Fibroblast of gingiva (primary cell): ENCODE measurements around the gene TSKS.
"Not testable (repeated sequence)": the region's sequence is repeated elsewhere in the genome, so short reads cannot be mapped to it uniquely, and the experiment has no call there.

ENCODE experiments used
- DNase-seq: peaks from one replicate; pipeline ENCODE4 v3.0.0-alpha.2; 2011; ENCODE audit warnings: low read depth

The TSKS gene

GRCh38 chr19:49766930-49767299 is 3.8 kb upstream of the TSKS start, which contains the start of gene AP2A1:
AP2A1 (plus strand) TSS chr19:49767001; CDS start chr19:49767134, 133 bp downstream.
- DNase-seq = no peak

- peak; percentile 100 for DNase-seq
These were observed 3.2 kb upstream of the TSKS start for GRCh38 chr19:49766007-49766929.

- no peak for DNase-seq
These were observed 1.2 kb upstream of the TSKS start for GRCh38 chr19:49764341-49764740.

DNA sequence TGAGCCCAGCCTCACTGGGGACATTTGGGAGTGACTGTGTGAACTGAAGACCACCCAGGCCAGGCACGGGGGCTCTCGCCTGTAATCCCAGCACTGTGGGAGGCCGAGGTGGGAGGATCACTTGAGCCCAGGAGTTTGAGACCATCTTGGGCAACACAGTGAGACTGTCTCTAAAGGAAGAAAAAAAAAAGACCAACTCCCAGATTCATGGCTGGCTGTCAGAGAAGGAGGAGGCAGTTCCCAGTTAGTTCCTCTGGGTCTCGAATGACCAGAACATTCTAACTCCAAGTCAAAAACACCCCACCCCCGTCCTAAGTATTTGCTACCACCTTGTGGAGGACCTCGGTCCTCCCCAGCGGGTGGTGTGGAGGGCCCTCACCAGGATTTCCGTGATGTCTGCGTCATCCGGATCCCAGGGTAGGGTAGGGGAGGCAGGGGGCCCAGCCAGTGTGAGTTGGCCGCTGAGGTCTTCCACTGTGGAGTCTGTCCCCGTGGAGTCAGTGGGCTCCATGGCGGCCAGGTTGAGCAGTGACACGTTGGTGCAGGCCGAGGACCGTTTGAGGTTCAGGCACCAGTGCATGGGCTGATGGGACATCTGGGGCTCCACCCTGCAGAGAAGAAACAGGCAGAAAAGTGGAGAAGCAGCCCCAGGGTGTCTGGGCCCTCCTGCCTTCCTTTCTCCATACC is 1.3 kb downstream of the TSKS start:
- DNase-seq = peak; percentile 58

GRCh38 chr19:49761249-49761624 is 1.9 kb downstream of the TSKS start:
- DNase-seq = no peak

- DNase-seq = no peak
These were observed 4.8 kb downstream of the TSKS start for GRCh38 chr19:49758292-49758691.

DNA sequence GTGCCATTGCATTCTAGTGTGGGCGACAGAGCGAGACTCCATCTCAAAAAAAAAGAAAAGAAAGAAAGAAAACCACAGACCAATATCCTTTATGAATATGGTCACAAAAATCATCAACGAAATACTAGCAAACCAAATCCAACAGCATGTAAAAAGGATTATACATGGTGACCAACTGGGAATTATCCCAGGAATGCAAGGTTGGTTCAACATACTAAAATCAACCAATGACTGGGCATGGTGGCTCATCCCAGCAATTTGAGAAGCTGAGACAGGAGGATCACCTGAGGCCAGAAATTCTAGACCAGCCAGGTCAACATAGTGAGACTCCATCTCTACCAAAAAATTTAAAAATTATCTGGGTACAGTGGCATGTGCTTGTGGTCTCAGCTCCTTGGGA is 7.2 kb downstream of the TSKS start:
- no peak for DNase-seq

GRCh38 chr19:49752701-49753100 is 10.4 kb downstream of the TSKS start:
- DNase-seq = no peak

GRCh38 chr19:49749771-49750170 is 13.3 kb downstream of the TSKS start:
- DNase-seq = no peak

- DNase-seq = no peak
These were observed 13.9 kb downstream of the TSKS start for GRCh38 chr19:49749055-49749716.

DNA sequence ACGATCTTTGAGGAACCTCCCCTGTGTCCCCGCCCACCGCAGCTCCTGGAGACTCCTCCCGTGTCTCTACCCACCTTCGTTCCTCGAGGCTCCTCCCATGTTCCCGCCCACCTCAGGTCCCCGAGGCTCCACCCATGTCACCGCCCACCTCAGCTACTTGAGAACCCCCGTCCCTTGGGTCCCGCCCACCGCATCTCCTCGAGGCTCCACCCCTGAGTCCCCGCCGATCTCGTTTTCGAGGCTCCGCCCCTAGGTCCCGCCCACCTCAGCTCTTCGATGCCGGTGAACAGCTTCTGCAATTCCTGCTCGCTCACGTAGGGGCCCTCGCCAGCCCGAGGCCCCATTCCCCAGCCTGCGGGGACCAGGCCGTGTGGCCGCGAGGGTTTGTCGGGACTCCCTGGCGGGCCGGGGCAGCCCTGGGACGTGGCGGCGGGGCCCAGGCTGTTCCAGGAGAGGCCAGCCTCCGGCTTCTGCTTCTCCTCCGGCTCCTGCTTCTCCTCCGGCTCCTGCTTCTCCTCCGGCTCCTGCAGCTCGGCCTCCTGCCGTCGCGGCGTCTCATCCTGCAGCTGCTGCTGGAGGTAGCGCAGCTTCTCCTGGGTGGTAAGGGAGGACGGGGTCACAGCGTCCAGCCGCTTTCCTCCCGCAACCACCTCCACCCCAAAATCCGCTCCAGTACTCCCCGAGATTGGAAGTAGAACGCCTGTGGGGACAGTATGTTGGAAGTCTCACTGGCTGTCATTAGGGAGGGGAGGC is 16.7 kb downstream of the TSKS start:
- DNase-seq = no peak

- DNase-seq = no peak
These were observed 18.1 kb downstream of the TSKS start for GRCh38 chr19:49744946-49745381.

- DNase-seq = no peak
These were observed 21.8 kb downstream of the TSKS start for GRCh38 chr19:49741210-49741844.

DNA sequence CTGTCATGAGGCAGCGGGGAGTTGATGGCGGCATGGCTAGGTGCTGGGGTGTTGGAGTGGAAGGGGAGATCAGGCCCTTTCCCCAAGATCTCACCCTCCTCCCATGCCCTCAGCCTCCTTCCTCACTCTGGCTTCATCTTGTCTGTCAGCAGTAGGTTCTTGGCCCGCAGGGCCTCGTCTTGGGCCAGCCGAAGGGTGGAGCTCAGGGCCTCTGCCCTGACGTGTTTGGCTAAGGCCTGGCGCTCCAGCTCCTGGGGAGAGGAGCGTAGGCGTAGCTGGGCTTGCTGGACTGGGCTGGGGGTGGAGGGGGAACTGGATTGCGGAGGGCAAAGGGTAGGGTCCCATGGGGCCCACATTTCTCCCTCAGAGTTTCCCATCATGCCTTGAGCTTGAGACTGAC is 23.2 kb downstream of the TSKS start:
- DNase-seq = no peak

GRCh38 chr19:49739098-49739497 is 24.0 kb downstream of the TSKS start:
- no peak for DNase-seq

DNA sequence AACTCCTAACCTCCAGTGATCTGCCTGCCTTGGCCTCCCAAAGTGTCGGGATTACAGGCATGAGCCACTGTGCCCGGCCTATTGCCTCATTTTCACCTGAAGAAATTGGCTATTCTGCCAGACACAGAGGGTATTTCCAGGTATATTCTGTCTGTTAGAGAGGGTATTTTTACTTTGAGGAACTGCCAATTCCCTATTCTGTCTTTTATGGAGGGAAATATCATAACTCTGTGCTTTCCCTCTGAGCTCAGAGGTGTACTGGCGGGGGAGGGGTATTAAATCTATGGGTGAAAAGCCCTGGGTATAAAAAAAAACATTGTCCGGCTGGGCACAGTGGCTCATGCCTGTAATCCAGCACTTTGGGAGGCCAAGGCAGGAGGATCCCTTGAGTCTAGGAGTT is 24.8 kb downstream of the TSKS start:
- no peak for DNase-seq

DNA sequence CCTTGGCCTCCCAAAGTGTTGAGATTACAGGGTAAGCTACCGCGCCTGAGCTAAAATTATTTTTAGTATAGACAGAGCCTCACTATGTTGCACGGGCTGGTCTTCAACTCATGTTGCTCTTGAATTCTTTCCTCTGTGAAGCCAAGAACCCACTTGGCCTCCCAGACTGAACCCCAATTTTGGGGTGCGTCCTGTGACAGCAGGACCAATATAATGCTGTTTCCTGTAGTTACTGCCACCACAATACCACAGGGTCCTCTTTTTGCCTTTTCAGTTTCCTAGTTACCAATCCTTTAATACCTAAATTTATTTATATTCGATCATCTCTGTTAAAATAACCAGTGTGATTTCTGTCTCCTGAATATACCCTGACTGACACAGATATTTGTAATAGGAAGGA is 32.9 kb downstream of the TSKS start:
- no peak for DNase-seq

GRCh38 chr19:49727217-49728030 is 35.7 kb downstream of the TSKS start:
- peak; percentile 14 for DNase-seq

DNA sequence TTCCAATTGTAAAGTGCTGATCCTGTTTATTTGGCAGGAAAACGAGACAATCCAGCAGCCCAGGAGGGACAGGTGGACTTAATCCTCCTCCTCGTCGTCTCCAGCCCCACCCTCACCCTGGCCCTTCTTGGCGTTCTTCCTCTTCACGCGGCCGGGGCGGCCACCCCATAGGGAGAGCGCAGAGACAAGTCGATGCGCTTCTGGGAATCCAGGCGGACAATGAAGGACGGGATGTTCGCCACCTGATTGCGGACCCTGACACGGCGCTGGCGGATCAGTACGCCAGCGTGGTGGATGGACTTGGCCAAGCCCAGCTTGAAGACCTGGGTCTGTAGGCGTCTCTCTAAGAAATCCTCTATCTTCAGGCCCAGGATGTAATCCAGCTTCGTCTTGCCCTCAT is 43.7 kb downstream of the TSKS start:
- not testable (repeated sequence) for DNase-seq

DNA sequence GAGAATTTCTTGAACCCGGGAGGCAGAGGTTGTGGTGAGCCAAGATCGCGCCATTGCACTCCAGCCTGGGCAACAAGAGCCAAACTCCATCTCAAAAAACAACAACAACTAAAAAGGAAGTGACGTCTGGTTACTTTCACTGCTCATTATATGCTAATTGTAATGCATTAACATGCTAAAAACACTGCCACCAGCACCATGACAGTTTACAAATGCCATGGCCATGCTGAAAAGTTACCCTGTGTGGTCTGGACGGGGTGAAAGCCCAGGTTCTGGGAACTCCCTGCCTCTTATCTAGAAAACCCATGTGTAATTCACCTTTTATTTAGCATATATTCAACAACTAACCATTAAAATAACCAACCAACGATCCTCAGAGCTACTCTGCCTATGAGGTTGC is 44.1 kb downstream of the TSKS start:
- DNase-seq = no peak

DNA sequence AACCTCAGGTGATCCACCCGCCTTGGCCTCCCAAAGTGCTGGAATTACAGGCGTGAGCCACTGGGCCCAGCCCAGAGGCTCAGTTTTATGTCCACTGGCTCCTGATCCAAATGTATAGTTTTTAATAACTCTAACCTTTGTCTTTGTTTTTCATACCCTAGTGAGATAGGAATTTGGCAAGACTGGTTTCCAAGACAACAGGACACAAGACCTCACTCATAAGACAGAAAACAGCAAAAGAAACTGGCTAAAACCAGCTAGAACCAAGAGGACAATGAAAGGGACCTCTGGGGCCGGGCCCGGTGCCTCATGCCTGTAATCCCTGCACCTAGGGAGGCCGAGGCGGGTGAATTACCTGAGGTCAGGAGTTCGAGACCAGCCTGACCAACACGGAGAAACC is 44.6 kb downstream of the TSKS start:
- DNase-seq = peak; percentile 42
